Trophoblast cell (in vitro differentiated cells and primary cell): ENCODE results near the gene SMYD3.

ENCODE experiments used
- DNase-seq, 2 donors: peaks; one replicate each; pipeline ENCODE4 v3.0.0-alpha.2; 2016
- H2AFZ ChIP-seq: 2 replicates; pipeline ENCODE4 v1.6.1; 2013; ENCODE audit warnings: low read length, moderate library complexity, mild to moderate bottlenecking; ENCODE audit not compliant: insufficient read depth, poor library complexity
- H2AK5ac ChIP-seq: 2 replicates; pipeline ENCODE4 v1.6.1; 2013; ENCODE audit warnings: mild to moderate bottlenecking, low read length
- H2BK120ac ChIP-seq: 2 replicates; pipeline ENCODE4 v1.6.1; 2013; ENCODE audit warnings: low read length, mild to moderate bottlenecking, moderate library complexity; ENCODE audit not compliant: insufficient read depth, poor library complexity
- H2BK12ac ChIP-seq: 2 replicates; pipeline ENCODE4 v1.6.1; 2013; ENCODE audit warnings: mild to moderate bottlenecking, low read length, moderate library complexity
- H2BK5ac ChIP-seq: 2 replicates; pipeline ENCODE4 v1.6.1; 2013; ENCODE audit warnings: low read length, low read depth, moderate library complexity, mild to moderate bottlenecking; ENCODE audit not compliant: poor library complexity
- H3K14ac ChIP-seq: 2 replicates; pipeline ENCODE4 v1.6.1; 2013; ENCODE audit warnings: mild to moderate bottlenecking, low read length
- H3K18ac ChIP-seq: 2 replicates; pipeline ENCODE4 v1.6.1; 2013; ENCODE audit warnings: mild to moderate bottlenecking, low read length
- H3K23ac ChIP-seq: 2 replicates; pipeline ENCODE4 v1.6.1; 2013; ENCODE audit warnings: low read length
- H3K27ac ChIP-seq: 2 replicates; pipeline ENCODE4 v1.5.1; 2013; ENCODE audit warnings: low read depth, mild to moderate bottlenecking, inconsistent platforms, low read length, moderate library complexity
- H3K27me3 ChIP-seq: 2 replicates; pipeline ENCODE4 v1.6.1; 2013; ENCODE audit warnings: inconsistent platforms, mild to moderate bottlenecking, low read length, moderate library complexity; ENCODE audit not compliant: insufficient read depth
- H3K36me3 ChIP-seq, 2 experiments: 1 replicate in 1 of 2; 2 replicates in 1 of 2; pipeline ENCODE4 v1.6.1; 2013; ENCODE audit warnings: low read length in 2 of 2, mild to moderate bottlenecking in 2 of 2, moderate library complexity in 1 of 2; ENCODE audit not compliant: insufficient read depth in 2 of 2, control insufficient read depth in 1 of 2
- H3K4ac ChIP-seq: 2 replicates; pipeline ENCODE4 v1.6.1; 2013; ENCODE audit warnings: low read depth, mild to moderate bottlenecking, low read length, moderate library complexity
- H3K4me1 ChIP-seq, 2 experiments: 1 replicate in 1 of 2; 2 replicates in 1 of 2; pipeline ENCODE4 v1.6.1; 2013; ENCODE audit warnings: low read length in 2 of 2, mild to moderate bottlenecking in 2 of 2, moderate library complexity in 1 of 2; ENCODE audit not compliant: insufficient read depth in 2 of 2, control insufficient read depth in 1 of 2
- H3K4me2 ChIP-seq: 2 replicates; pipeline ENCODE4 v1.6.1; 2013; ENCODE audit warnings: inconsistent platforms, mild to moderate bottlenecking, low read length, moderate library complexity
- H3K4me3 ChIP-seq: 2 replicates; pipeline ENCODE4 v1.5.1; 2013; ENCODE audit warnings: mild to moderate bottlenecking, low read depth, low read length, inconsistent platforms
- H3K79me1 ChIP-seq: one replicate; pipeline ENCODE4 v1.6.1; 2013; ENCODE audit warnings: low read length
- H3K79me2 ChIP-seq: 2 replicates; pipeline ENCODE4 v1.6.1; 2013; ENCODE audit warnings: low read length, mild to moderate bottlenecking; ENCODE audit not compliant: control insufficient read depth, insufficient read depth, poor library complexity
- H3K9ac ChIP-seq: 2 replicates; pipeline ENCODE4 v1.6.1; 2013; ENCODE audit warnings: mild to moderate bottlenecking, low read length
- H3K9me3 ChIP-seq: 2 replicates; pipeline ENCODE4 v1.6.1; 2013; ENCODE audit warnings: low read depth, mild to moderate bottlenecking, control low read depth, inconsistent platforms, low read length; ENCODE audit not compliant: insufficient read depth
- H4K12ac ChIP-seq: 2 replicates; pipeline ENCODE4 v1.6.1; 2013; ENCODE audit warnings: low read depth, mild to moderate bottlenecking, low read length, moderate library complexity
- H4K8ac ChIP-seq: 2 replicates; pipeline ENCODE4 v1.6.1; 2013; ENCODE audit warnings: low read depth, mild to moderate bottlenecking, low read length, moderate library complexity
- H4K91ac ChIP-seq: one replicate; pipeline ENCODE4 v1.6.1; 2013; ENCODE audit warnings: low read depth, mild to moderate bottlenecking, low read length, moderate library complexity
- WGBS: extraction: QIAGEN DNeasy Blood & Tissue Kit; methylation state at CpG from one replicate; pipeline ENCODE4 v1.1.7; 2013; ENCODE audit warnings: missing lambda C conversion rate; ENCODE audit not compliant: insufficient read length, insufficient coverage; ENCODE audit errors: extremely low coverage; 5-methylcytosine and 5-hydroxymethylcytosine counted together

SMYD3 gene

GRCh38 chr1:245860657-245861544 lies 646.2 kb downstream of the SMYD3 start:
- WGBS = no CpG with 5 or more reads among the region's 8 CpGs
- peak; percentile 54 to 60 for DNase-seq

GRCh38 chr1:245859493-245860114 lies 647.5 kb downstream of the SMYD3 start:
- Histone ChIP-seq H3K18ac (no peak overlapping the region), H2BK120ac (no peak overlapping the region), H2AFZ (no peak overlapping the region), H3K9ac (no peak overlapping the region), H2BK5ac (no peak overlapping the region), H3K14ac (no peak overlapping the region), H3K27me3 (no peaks in the 10 kb centered on the region), H3K79me2 (no peaks in the 10 kb centered on the region), H2AK5ac (no peak overlapping the region), H3K36me3 (peaks cover 2 to 4% of the 10 kb centered on the region in 2 experiments), H3K4ac (no peak overlapping the region), H3K9me3 (no peaks in the 10 kb centered on the region), H3K79me1 (peaks cover 2% of the 10 kb centered on the region), H4K91ac (peak overlapping the region; percentile 49), H2BK12ac (peak overlapping the region; percentile 69), H3K4me2 (no peak overlapping the region), H3K27ac (no peak overlapping the region), H3K4me3 (no peak overlapping the region), H4K8ac (no peak overlapping the region), H3K23ac (no peak overlapping the region), H3K4me1 (peaks cover 2 to 13% of the 10 kb centered on the region in 2 experiments), H4K12ac (no peak overlapping the region)
- DNase-seq = no peak
- no CpG with 5 or more reads among the region's 9 CpGs for WGBS

More at GRCh38 chr1:245860657-245861544, 646.2 kb downstream of the SMYD3 start:
- Histone ChIP-seq H3K4me3 (no peak overlapping the region), H3K23ac (peak overlapping the region; percentile 25), H3K9me3 (no peaks in the 10 kb centered on the region), H3K27ac (no peak overlapping the region), H3K79me2 (no peaks in the 10 kb centered on the region), H3K9ac (no peak overlapping the region), H3K4ac (no peak overlapping the region), H2BK120ac (no peak overlapping the region), H2AFZ (no peak overlapping the region), H3K18ac (no peak overlapping the region), H3K4me2 (no peak overlapping the region), H4K12ac (no peak overlapping the region), H2AK5ac (no peak overlapping the region), H2BK5ac (no peak overlapping the region), H4K91ac (no peak overlapping the region), H3K79me1 (peaks cover 2% of the 10 kb centered on the region), H3K14ac (no peak overlapping the region), H3K27me3 (no peaks in the 10 kb centered on the region), H4K8ac (no peak overlapping the region), H3K4me1 (peaks cover 2 to 11% of the 10 kb centered on the region in 2 experiments), H3K36me3 (peaks cover 2 to 4% of the 10 kb centered on the region in 2 experiments), H2BK12ac (no peak overlapping the region)

GRCh38 chr1:245858722-245859492 lies 648.2 kb downstream of the SMYD3 start:
- Histone ChIP-seq H2BK120ac (no peak overlapping the region), H3K14ac (no peak overlapping the region), H4K91ac (no peak overlapping the region), H2BK12ac (no peak overlapping the region), H2AFZ (no peak overlapping the region), H3K27me3 (no peaks in the 10 kb centered on the region), H4K12ac (no peak overlapping the region), H3K9me3 (no peaks in the 10 kb centered on the region), H3K27ac (no peak overlapping the region), H3K23ac (no peak overlapping the region), H3K79me2 (no peaks in the 10 kb centered on the region), H3K4me2 (no peak overlapping the region), H3K4me3 (no peak overlapping the region), H2BK5ac (no peak overlapping the region), H3K9ac (no peak overlapping the region), H3K4me1 (peaks cover 2 to 13% of the 10 kb centered on the region in 2 experiments), H3K4ac (no peak overlapping the region), H3K79me1 (peaks cover 2% of the 10 kb centered on the region), H3K18ac (no peak overlapping the region), H4K8ac (no peak overlapping the region), H2AK5ac (no peak overlapping the region), H3K36me3 (peaks cover 2 to 4% of the 10 kb centered on the region in 2 experiments)
- no peak for DNase-seq
- WGBS = no CpG with 5 or more reads among the region's 7 CpGs

DNA sequence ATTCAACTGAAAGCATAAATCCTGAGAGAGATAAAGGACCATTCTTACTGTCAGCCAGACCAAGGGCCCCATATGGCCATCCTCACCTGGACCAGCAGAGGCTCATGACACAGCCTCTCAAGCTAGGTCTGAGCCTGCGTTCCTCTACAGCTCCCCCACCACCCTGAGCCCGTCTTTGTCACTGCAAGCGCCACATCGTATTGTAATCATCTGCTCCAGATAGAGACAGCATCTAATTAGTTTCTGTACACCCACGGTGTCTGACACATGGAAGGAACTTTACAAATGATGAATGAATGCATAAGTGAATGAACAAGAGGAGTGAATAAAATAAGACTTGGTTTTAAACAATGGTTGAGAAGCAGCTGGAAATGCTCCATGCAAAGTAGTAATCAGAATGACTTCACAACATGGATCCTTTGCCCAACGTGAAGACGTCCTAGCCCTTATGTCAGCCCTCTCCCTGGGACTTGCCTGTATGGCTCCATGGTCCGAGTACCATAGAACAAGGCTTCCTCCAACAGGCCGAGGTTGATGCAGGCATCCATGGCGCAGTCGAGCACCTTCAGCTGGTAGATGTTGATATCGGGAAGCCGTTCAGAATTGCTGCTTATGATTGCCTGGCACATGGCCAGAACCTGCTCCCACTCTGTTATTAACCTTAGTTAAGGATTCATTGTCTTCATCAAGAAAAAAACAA lies 648.9 kb downstream of the SMYD3 start:
- Histone ChIP-seq H3K4me1 (peaks cover 2 to 13% of the 10 kb centered on the region in 2 experiments), H3K4me2 (no peak overlapping the region), H2AK5ac (peak overlapping the region; percentile 45), H3K23ac (no peak overlapping the region), H4K8ac (no peak overlapping the region), H4K12ac (no peak overlapping the region), H3K4me3 (no peak overlapping the region), H2BK120ac (no peak overlapping the region), H3K36me3 (peaks cover 2 to 4% of the 10 kb centered on the region in 2 experiments), H2BK5ac (no peak overlapping the region), H3K14ac (no peak overlapping the region), H2AFZ (no peak overlapping the region), H4K91ac (no peak overlapping the region), H3K27ac (no peak overlapping the region), H3K4ac (no peak overlapping the region), H3K9me3 (no peaks in the 10 kb centered on the region), H3K79me2 (no peaks in the 10 kb centered on the region), H2BK12ac (no peak overlapping the region), H3K79me1 (peaks cover 2% of the 10 kb centered on the region), H3K9ac (no peak overlapping the region), H3K18ac (no peak overlapping the region), H3K27me3 (no peaks in the 10 kb centered on the region)
- DNase-seq = no peak
- WGBS = no CpG with 5 or more reads among the region's 13 CpGs
